ENCODE measurements around the gene USH1G. TPM values are rescaled to one million over a fixed set of nuclear protein-coding genes. Genes with fewer than 3 reads are reported as not detected.
A peak's percentile ranks its signal among the peaks of the same experiment; 100 is the strongest.
"Not testable (repeated sequence)": the region's sequence is repeated elsewhere in the genome, so short reads cannot be mapped to it uniquely, and the experiment has no call there.

The USH1G gene
- not detected for total RNA-seq
- not detected for polyA plus RNA-seq
- 0 reads per million in 6 experiments for total RNA-seq

GRCh38 chr17:74922694-74923537 lies at the start of gene USH1G:
USH1G (minus strand) TSS chr17:74923255; CDS start chr17:74923073, 182 bp downstream.
- Mint-ChIP-seq H3K27me3 (peaks cover 16 to 87% (median 34%) of the 10 kb centered on the region in 5 donors), H3K27ac (no peak within 1 kb of the TSS), H3K36me3 (peaks cover 0 to 5% (median 0%) of the 10 kb centered on the region in 3 donors), H3K9me3 (no peaks in the 10 kb centered on the region), H3K4me1 (peaks cover 8 to 18% (median 14%) of the 10 kb centered on the region in 4 donors), H3K4me3 (peak within 1 kb of the TSS; percentile 54 to 79 (median 64))
- POLR2A ChIA-PET, result interaction anchor here (0.6 kb wide), 1 partner anchor 589 kb away, joined by 5 read pairs; no protein-coding TSS in a partner anchor
- ATAC-seq (peak; percentile 58 to 64), DNase-seq (peak in 3 of 10 donors; percentile 14 to 70 (median 20))

GRCh38 chr17:74972107-74972972 lies 49.3 kb upstream of the USH1G start, which contains the start of gene HID1:
HID1 (minus strand) TSS chr17:74972759; CDS start chr17:74972656, 103 bp downstream.
- H3K4me1 Mint-ChIP-seq, result peaks cover 4 to 17% (median 14%) of the 10 kb centered on the region in 4 donors
- H3K27ac Mint-ChIP-seq, result peak within 1 kb of the TSS; percentile 52 to 94 (median 81)
- H3K27me3 Mint-ChIP-seq, result peaks cover 0 to 15% (median 0%) of the 10 kb centered on the region in 5 donors
- H3K4me3 Mint-ChIP-seq, result peak within 1 kb of the TSS; percentile 77 to 95 (median 88)
- H3K9me3 Mint-ChIP-seq, result no peaks in the 10 kb centered on the region
- POLR2A ChIA-PET, result interaction anchor here (1.0 to 3.0 kb wide), 10 partner anchors 10 to 140 kb away, joined by 3 to 16 read pairs (median 6); partner anchors contain the start of genes ATP5PD, CDR2L, KCTD2 and MRPL58
- peak; percentile 86 to 90 for ATAC-seq
- peak; percentile 60 to 92 (median 78) for DNase-seq
- H3K36me3 Mint-ChIP-seq, result no peaks in the 10 kb centered on the region

GRCh38 chr17:74971842-74972106 lies 48.7 kb upstream of the USH1G start:
- no peaks in the 10 kb centered on the region for H3K9me3 Mint-ChIP-seq
- peak overlapping the region in 9 of 10 donors; percentile 26 to 95 (median 73) for H3K4me3 Mint-ChIP-seq
- peaks cover 0 to 14% (median 0%) of the 10 kb centered on the region in 5 donors for H3K27me3 Mint-ChIP-seq
- peak overlapping the region in 2 of 10 donors; percentile 46 to 56 for H3K27ac Mint-ChIP-seq
- DNase-seq, result no peak
- POLR2A ChIA-PET, result interaction anchor here (1.2 to 3.0 kb wide), 8 partner anchors 10 to 140 kb away, joined by 4 to 16 read pairs (median 7); partner anchors contain the start of genes CDR2L, KCTD2 and MRPL58
- ATAC-seq, result no peak
- H3K36me3 Mint-ChIP-seq, result no peaks in the 10 kb centered on the region
- peaks cover 4 to 17% (median 14%) of the 10 kb centered on the region in 4 donors for H3K4me1 Mint-ChIP-seq

- H3K9me3 Mint-ChIP-seq, result no peaks in the 10 kb centered on the region
- peaks cover 4 to 17% (median 14%) of the 10 kb centered on the region in 4 donors for H3K4me1 Mint-ChIP-seq
- ATAC-seq, result no peak
- H3K27ac Mint-ChIP-seq, result peak overlapping the region in 4 of 10 donors; percentile 31 to 82 (median 50)
- peaks cover 0 to 13% (median 0%) of the 10 kb centered on the region in 5 donors for H3K27me3 Mint-ChIP-seq
- no peak for DNase-seq
- H3K4me3 Mint-ChIP-seq, result peak overlapping the region; percentile 26 to 95 (median 72)
- no peaks in the 10 kb centered on the region for H3K36me3 Mint-ChIP-seq
- POLR2A ChIA-PET, result interaction anchor here (1.1 to 3.0 kb wide), 9 partner anchors 9 to 141 kb away, joined by 3 to 16 read pairs (median 7); partner anchors contain the start of genes CDR2L, KCTD2 and MRPL58
Measured at GRCh38 chr17:74971069-74971841, 48.2 kb upstream of the USH1G start.

- Mint-ChIP-seq H3K27me3 (peaks cover 0 to 10% (median 0%) of the 10 kb centered on the region in 5 donors), H3K36me3 (no peaks in the 10 kb centered on the region), H3K4me3 (peak overlapping the region in 9 of 10 donors; percentile 8 to 92 (median 50)), H3K4me1 (peaks cover 5 to 17% (median 14%) of the 10 kb centered on the region in 4 donors), H3K27ac (no peak overlapping the region), H3K9me3 (no peaks in the 10 kb centered on the region)
- POLR2A ChIA-PET, result interaction anchor here (0.6 to 1.1 kb wide), 2 partner anchors 25 to 42 kb away, joined by 3 read pairs; partner anchors contain the start of gene MRPL58
- DNase-seq (no peak), ATAC-seq (no peak)
Measured at GRCh38 chr17:74970395-74970794, 47.3 kb upstream of the USH1G start.

GRCh38 chr17:74969501-74969900 lies 46.4 kb upstream of the USH1G start:
- not testable (repeated sequence) for ATAC-seq, H3K27me3 Mint-ChIP-seq, DNase-seq, H3K36me3 Mint-ChIP-seq, H3K9me3 Mint-ChIP-seq, H3K27ac Mint-ChIP-seq
- Mint-ChIP-seq H3K4me3 (peak overlapping the region in 1 of 10 donors; percentile 33), H3K4me1 (peaks cover 10 to 17% (median 14%) of the 10 kb centered on the region in 4 donors)
- POLR2A ChIA-PET, result interaction anchor here (0.6 to 1.1 kb wide), 2 partner anchors 18 to 74 kb away, joined by 3 read pairs; partner anchors contain the start of gene CDR2L

- peaks cover 10 to 17% (median 14%) of the 10 kb centered on the region in 4 donors for H3K4me1 Mint-ChIP-seq
- POLR2A ChIA-PET, result interaction anchor here (0.6 to 1.1 kb wide), 3 partner anchors 19 to 68 kb away, joined by 3 to 4 read pairs (median 3); partner anchors contain the start of gene CDR2L
Measured at GRCh38 chr17:74968361-74968780, 45.3 kb upstream of the USH1G start.

GRCh38 chr17:74964988-74965622 lies 42.0 kb upstream of the USH1G start:
- POLR2A ChIA-PET, result no interaction called here
- DNase-seq (peak in 1 of 10 donors; percentile 32), ATAC-seq (no peak)
- H3K9me3 Mint-ChIP-seq, result no peaks in the 10 kb centered on the region
- no peak overlapping the region for H3K4me3 Mint-ChIP-seq
- peaks cover 3 to 8% (median 4%) of the 10 kb centered on the region in 4 donors for H3K4me1 Mint-ChIP-seq
- peak overlapping the region in 2 of 10 donors; percentile 12 to 62 for H3K27ac Mint-ChIP-seq
- no peaks in the 10 kb centered on the region for H3K36me3 Mint-ChIP-seq
- no peaks in the 10 kb centered on the region for H3K27me3 Mint-ChIP-seq

More at GRCh38 chr17:74968361-74968780, 45.3 kb upstream of the USH1G start:
- Mint-ChIP-seq H3K4me3 (peak overlapping the region in 1 of 10 donors; percentile 20), H3K36me3 (no peaks in the 10 kb centered on the region), H3K9me3 (no peaks in the 10 kb centered on the region), H3K27me3 (peaks cover 0 to 5% (median 0%) of the 10 kb centered on the region in 5 donors), H3K27ac (peak overlapping the region in 1 of 10 donors; percentile 53)
- DNase-seq (peak in 1 of 10 donors; percentile 46), ATAC-seq (no peak)

- no peak overlapping the region for H3K4me3 Mint-ChIP-seq
- DNase-seq (peak in 1 of 10 donors; percentile 9), ATAC-seq (no peak)
- no peak overlapping the region for H3K27ac Mint-ChIP-seq
- no peaks in the 10 kb centered on the region for H3K36me3 Mint-ChIP-seq
- H3K27me3 Mint-ChIP-seq, result no peaks in the 10 kb centered on the region
- POLR2A ChIA-PET, result no interaction called here
- peaks cover 3 to 8% (median 4%) of the 10 kb centered on the region in 4 donors for H3K4me1 Mint-ChIP-seq
- H3K9me3 Mint-ChIP-seq, result no peaks in the 10 kb centered on the region
Measured at GRCh38 chr17:74964246-74964761, 41.2 kb upstream of the USH1G start.

GRCh38 chr17:74963656-74964055 lies 40.6 kb upstream of the USH1G start:
- DNase-seq (peak in 1 of 10 donors; percentile 52), ATAC-seq (no peak)
- POLR2A ChIA-PET, result no interaction called here
- Mint-ChIP-seq H3K4me3 (no peak overlapping the region), H3K27me3 (no peaks in the 10 kb centered on the region), H3K9me3 (no peaks in the 10 kb centered on the region), H3K36me3 (no peaks in the 10 kb centered on the region), H3K4me1 (peaks cover 3 to 8% (median 4%) of the 10 kb centered on the region in 4 donors), H3K27ac (no peak overlapping the region)

Measured in naive thymus-derived CD8-positive, alpha-beta T cell (primary cell).